Erythroblast (primary cell): Measurements from ENCODE around the gene PER1.

Experiments used
- GATA1 ChIP-seq: IDR thresholded peaks from 2 replicates; pipeline ENCODE4 v1.6.1; 2011; ENCODE audit warnings: low read depth, mild to moderate bottlenecking, control low read depth, low read length, moderate library complexity
- POLR2A ChIP-seq: IDR thresholded peaks from 2 replicates; pipeline ENCODE4 v1.6.1; 2011; ENCODE audit warnings: mild to moderate bottlenecking, low read length

DNA sequence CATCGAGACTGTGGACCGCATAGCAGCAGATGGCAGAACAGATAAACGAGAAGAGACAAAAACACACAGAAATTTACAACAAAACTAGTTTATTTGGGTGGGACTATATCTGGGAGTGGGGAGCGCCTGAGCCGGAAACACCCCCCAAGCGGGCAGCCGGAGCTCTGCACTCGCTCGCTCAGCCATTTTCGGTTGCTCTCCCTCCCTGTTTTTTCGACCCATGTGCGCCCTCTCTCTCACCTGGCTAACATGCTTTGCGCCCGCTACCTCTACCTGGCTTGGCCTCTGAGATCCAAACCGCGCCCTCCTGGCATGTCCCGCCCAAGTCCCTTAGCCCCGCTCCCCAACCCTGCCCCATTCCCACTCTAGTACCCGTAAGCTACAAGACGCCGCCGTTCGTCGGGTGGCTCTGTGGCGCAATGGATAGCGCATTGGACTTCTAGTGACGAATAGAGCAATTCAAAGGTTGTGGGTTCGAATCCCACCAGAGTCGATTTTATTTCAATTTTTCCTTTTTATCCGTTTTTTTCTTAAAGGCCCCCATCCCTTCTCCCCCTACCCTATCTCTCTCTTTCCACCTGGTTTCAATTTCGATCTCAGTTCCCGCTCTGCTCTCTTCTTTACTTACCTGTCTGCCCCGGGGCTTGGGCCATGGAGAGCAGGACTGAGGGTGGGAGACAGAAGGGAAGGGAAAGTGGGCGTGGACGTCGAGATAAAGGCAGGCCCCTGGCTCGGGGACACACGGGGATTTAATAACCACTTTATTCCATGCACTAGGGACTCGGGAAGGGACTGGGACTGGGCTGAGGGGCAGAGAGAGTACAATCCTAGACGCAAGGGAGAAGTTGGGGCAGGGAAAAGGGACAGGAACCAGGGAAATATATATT lies 31.4 kb downstream of the PER1 start:
- TF ChIP-seq POLR2A (no peak), GATA1 (no peak)
